GM19328 (cell line): ENCODE data around the gene SMIM10L2A.
"Not testable (repeated sequence)": the region's sequence is repeated elsewhere in the genome, so short reads cannot be mapped to it uniquely, and the experiment has no call there.

Source experiments
- ATAC-seq: cut with Tn5 transposase; IDR thresholded peaks from one replicate; pipeline ENCODE4 v1.9.1; 2021; ENCODE audit warnings: mild to moderate bottlenecking, moderate library complexity; ENCODE audit not compliant: unreplicated experiment

SMIM10L2A gene

GRCh38 chrX:135449637-135450550 lies 28.1 kb downstream of the SMIM10L2A start:
- ATAC-seq: no peak

DNA sequence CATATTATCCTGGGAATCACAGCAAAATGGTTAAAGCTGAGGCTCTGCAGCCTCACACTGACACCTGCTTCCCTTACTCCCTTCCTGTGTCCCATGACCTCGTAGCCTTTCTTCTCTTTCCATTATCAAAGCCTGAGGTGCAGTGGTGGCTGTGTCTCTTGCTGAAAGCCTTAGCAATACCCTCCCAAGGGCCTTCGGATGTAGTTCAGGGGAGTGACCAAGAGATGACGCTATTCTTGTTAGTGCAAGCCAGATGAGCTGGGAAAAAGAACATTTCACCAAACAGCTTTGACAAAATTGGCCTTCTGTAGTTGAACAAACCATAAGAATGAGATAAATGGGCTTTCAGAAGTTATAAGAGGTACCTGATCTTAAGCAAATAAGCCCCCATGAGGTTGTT lies 31.6 kb downstream of the SMIM10L2A start:
- ATAC-seq: no peak

DNA sequence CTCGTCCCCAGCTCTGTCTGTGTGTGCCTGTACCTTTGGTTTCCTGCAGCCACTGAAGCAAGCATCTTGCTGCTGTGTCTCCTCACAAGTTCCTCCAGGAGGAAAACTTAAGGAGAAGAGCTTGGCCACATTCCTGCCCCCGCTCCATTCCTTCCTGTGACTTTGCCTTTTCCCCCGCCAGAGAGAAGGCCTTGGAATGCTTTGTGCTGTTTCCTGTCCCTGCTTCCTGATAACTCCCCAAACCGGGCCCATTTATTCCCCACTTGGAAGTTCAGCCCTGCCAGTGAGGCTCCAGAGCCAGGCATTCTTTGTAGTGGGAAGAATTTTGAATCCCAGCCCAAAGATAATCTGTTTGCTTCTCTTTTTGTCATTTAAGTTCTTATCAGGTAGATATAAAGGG lies 33.1 kb downstream of the SMIM10L2A start:
- no peak for ATAC-seq

DNA sequence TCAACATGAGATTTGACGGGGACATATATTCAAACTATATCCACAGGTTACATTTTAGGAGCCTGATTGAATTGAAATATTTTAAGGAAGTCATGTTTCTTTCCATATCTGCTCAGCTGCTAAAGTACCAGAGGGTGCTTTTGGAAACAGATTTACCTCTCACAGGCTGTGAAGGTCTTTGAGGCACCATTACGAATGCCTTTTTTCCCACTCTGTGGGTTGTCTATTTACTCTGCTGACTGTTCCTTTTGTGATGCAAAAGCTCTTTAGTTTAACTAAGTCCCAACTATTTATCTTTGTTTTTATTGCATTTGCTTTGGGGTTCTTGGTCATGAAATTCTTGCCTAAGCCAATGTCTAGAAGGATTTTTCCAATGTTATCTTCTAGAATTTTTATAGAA lies 40.0 kb downstream of the SMIM10L2A start:
- ATAC-seq: not testable (repeated sequence)

DNA sequence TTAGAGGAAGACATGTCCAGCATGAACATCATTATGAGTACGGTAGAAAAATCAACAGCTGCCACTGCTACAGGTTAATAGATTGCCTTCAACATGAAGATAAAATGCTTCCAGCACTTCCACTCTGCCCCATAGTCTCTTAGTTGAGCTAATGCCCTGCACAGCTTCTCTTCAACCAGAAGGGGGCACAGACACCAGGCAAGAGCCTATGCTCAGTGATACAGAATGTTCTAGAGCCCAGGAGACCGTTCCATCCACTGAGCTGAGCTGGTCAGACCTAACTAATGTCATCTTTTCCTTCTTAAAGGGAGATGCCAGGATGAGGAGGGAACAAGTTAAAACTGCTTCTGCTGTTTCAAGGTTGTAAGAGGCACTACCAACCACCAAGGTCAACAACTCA lies 42.2 kb downstream of the SMIM10L2A start:
- ATAC-seq: no peak

DNA sequence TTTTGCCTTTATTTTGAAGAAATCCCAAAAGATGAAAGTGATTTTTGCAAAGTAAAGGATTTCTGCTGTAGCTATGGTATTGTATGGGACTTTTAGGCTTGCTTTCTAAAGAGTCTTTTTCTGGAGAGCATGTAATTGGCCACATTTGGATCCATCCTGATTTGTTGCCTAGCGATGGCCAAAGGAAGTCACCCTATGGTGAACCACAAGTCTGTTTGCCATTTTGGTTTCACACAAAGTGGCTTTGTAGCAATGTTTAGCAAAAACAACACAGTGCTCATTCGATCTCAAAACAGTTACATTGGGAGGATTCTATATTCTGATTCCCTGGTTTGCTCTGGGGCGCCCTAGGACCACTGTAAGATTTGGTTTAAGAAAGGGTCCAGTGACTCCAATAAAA lies 54.6 kb downstream of the SMIM10L2A start:
- no peak for ATAC-seq

- no peak for ATAC-seq
These were observed 55.8 kb downstream of the SMIM10L2A start for GRCh38 chrX:135477576-135477975.
